ENCODE measurements around the gene YARS1.
A peak's percentile ranks its signal among the peaks of the same experiment; 100 is the strongest.

Gene YARS1

GRCh38 chr1:32741413-32742198, 75.6 kb downstream of the YARS1 start:
- no peak for DNase-seq

- no peak for DNase-seq
These were observed 76.1 kb downstream of the YARS1 start for GRCh38 chr1:32741059-32741412.

- no peak for DNase-seq
These were observed 80.1 kb downstream of the YARS1 start for GRCh38 chr1:32736812-32737791.

- peak; percentile 36 for DNase-seq
These were observed 83.4 kb downstream of the YARS1 start for GRCh38 chr1:32733582-32734321.

GRCh38 chr1:32729254-32730046, 87.7 kb downstream of the YARS1 start:
- DNase-seq: no peak

- no peak for DNase-seq
These were observed 88.6 kb downstream of the YARS1 start for GRCh38 chr1:32728413-32729077.

GRCh38 chr1:32727876-32728275, 89.3 kb downstream of the YARS1 start:
- no peak for DNase-seq

GRCh38 chr1:32725615-32725982, 91.6 kb downstream of the YARS1 start:
- DNase-seq: no peak

Data from NCI-H1092 (cell line).